HG03354 (cell line): ENCODE measurements around the gene RSPH3.
"Not testable (repeated sequence)": the region's sequence is repeated elsewhere in the genome, so short reads cannot be mapped to it uniquely, and the experiment has no call there.

ENCODE experiments used
- ATAC-seq: cut with Tn5 transposase; IDR thresholded peaks from one replicate; pipeline ENCODE4 v1.9.1; 2021; ENCODE audit warnings: mild to moderate bottlenecking; ENCODE audit not compliant: unreplicated experiment, poor library complexity, severe bottlenecking

Gene RSPH3

GRCh38 chr6:159030168-159030567, 30.2 kb upstream of the RSPH3 start:
- ATAC-seq, result no peak

DNA sequence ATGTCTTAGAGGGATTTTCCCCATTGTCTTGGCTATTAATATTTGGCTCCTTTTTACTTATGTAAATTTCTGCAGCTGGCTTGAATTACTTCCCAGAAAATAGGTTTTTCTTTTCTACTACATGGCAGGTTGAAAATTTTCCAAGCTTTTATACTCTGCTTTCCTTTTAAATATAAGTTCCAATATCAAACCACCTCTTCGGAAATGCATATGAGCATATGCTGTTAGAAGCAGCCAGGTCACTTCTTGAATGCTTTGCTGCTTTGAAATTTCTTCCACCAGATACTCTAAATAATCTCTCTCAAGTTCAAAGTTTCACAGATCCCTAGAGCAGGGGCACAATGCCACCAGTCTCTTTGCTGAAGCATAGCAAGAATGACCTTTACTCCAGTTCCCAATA, 25.2 kb upstream of the RSPH3 start:
- not testable (repeated sequence) for ATAC-seq

GRCh38 chr6:159023893-159024292, 23.9 kb upstream of the RSPH3 start:
- no peak for ATAC-seq

DNA sequence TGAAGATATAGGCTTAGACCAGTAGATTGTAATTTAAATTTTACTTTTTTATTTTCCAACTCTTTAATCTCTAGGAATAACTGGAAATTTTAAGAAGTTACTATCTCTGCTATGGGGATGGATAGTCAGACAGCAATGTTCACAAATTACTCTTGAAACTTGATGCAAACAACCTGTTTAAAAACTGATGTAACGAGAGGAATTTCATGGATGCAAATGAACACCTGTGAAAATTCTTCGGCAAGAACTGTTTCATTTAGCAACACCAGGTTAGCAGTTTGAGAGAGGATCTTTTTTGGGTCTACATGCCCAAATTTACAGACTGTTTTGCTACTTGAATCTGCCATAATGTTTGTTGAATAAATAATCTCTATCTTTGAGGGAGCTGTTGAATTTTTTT, 20.0 kb upstream of the RSPH3 start:
- no peak for ATAC-seq

DNA sequence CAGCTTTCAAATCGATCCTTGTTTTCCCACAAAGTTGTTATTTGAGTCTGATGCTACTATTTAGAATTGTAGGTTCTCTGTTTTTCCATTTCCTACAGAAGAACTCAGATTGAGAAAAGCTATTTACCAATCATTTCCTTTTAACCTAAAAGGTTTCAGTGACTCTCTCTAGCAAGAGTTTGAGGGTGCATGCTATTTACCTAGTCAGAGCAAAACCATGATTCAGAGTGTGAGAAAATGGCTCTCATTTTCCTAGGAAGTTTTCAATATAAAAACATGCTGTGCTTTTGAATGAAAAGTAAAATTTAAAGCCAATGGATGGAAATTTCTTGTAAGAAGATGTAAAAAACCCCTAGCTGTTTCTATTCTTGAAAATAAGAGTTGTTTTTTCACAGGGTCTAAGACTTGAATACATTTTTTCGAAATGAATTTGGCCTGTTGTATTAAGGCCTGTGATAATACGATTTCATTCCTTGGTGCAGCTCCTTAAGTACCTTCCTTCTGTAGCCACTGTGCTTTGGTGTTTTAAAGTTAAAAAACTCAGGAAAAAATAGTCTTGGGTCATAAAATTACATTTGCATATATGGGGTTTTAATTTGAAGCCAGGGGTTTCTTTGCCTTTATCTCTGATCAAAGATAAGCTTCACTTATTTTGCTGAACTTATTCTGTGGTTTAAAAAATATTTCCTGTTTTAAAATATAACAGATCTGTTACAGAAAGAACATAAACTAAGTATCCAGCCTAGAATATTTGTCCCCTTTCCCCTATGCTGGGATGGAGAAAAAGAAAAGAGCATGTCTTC, 18.0 kb upstream of the RSPH3 start:
- no peak for ATAC-seq

- no peak for ATAC-seq
Observed at GRCh38 chr6:159014406-159014805, 14.4 kb upstream of the RSPH3 start.

- ATAC-seq, result no peak
Observed at GRCh38 chr6:159013229-159013628, 13.2 kb upstream of the RSPH3 start.

GRCh38 chr6:159012201-159012600, 12.2 kb upstream of the RSPH3 start:
- no peak for ATAC-seq

GRCh38 chr6:159010037-159010612, 10.1 kb upstream of the RSPH3 start:
- not testable (repeated sequence) for ATAC-seq

GRCh38 chr6:159008656-159009288, 8.8 kb upstream of the RSPH3 start:
- peak; percentile 57 for ATAC-seq

DNA sequence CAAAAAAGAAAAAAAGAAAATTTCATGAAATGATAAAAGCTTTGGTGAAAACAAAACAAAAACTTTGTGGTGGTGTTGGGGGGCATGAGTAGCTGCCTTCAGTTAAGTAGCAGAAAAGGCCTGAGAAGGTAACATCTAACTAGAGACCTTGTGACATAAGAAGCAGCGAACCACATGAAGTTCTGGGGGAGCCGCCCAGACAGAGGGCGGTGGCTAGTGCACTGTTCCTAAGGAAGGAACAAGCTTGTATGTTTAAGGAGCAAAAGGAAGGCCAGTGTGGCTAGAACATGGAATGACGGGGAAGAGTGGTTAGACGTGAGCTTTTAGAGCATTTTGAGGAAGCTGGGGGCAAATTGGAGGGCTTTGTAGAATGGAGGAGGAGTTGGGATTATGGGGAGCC, 7.5 kb upstream of the RSPH3 start:
- no peak for ATAC-seq

GRCh38 chr6:159005436-159005835, 5.4 kb upstream of the RSPH3 start:
- ATAC-seq, result no peak

DNA sequence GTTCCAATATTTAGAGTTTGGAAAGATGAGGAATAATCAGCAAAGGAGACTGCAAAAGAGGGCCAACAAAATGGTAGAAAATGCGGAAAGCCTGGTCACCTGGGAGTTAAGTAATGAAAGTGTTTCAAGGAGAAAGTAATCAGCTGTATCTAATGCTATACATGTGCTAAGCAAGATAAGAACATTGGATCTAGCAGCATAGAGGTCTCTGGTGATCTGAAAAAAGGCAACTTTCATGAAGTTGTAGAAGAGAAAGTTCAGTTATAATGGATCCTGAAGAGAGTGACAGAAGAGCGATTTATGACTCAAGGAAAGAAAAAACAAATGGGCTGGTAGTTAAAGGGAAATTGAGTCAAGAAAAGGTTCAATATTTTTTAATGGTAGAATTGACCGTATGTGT, 4.6 kb upstream of the RSPH3 start:
- no peak for ATAC-seq

- ATAC-seq, result no peak
Observed at GRCh38 chr6:159002432-159003155, 2.6 kb upstream of the RSPH3 start.

- peak; percentile 45 for ATAC-seq
Observed at GRCh38 chr6:158999154-158999665, 792 bp downstream of the RSPH3 start.

DNA sequence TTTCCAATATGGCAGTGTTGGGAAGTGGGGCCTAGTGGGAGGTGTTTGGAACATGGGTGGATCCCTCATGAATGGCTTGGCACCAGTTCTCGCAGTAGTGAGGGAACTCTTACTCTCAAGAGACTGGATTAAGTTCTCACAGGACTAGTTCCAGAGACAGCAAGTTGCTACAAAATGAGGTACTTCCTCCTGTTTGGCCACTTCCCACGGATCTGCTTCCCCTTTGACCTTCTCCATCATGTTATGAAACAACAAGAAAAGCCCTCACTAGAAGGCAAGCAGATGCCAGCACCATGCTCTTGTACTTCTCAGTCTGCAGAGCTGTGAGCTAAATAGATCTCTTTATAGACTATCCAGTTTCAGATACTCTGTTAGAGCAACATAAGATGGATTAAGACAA, 3.1 kb downstream of the RSPH3 start:
- ATAC-seq, result no peak

- ATAC-seq, result no peak
Observed at GRCh38 chr6:158993639-158994038, 6.4 kb downstream of the RSPH3 start.

- no peak for ATAC-seq
Observed at GRCh38 chr6:158991017-158991723, 8.8 kb downstream of the RSPH3 start.

DNA sequence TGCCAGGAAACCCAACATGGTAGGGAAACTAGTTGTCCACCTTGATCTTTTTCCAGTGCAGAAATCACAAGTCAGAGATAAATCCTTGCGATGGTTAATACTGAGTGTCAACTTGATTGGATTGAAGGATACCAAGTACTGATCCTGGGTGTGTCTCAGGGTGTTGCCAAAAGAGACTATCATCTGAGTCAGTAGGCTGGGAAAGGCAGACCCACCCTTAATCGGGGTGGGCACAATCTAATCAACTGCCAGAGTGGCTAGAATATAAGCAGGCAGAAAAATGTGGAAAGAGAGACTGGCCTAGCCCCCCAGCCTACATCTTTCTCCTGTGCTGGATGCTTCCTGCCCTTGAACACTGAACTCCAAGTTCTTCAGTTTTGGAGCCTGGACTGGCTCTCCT, 10.3 kb downstream of the RSPH3 start:
- not testable (repeated sequence) for ATAC-seq

GRCh38 chr6:158988477-158988876, 11.5 kb downstream of the RSPH3 start:
- no peak for ATAC-seq
